H9 (cell line): ENCODE data around the gene KANSL3. TPM values are rescaled to one million over a fixed set of nuclear protein-coding genes. Genes with fewer than 3 reads are reported as not detected.

ENCODE experiments used
- DNase-seq: peaks from one replicate; pipeline ENCODE4 v3.0.0-alpha.2; 2017
- H2AFZ ChIP-seq: one replicate; pipeline ENCODE4 v1.6.1; 2013; ENCODE audit warnings: mild to moderate bottlenecking, low read length, control low read depth, moderate library complexity
- H2AK5ac ChIP-seq: 2 replicates; pipeline ENCODE4 v1.6.1; 2013; ENCODE audit warnings: low read length, control low read depth, mixed read lengths; ENCODE audit not compliant: insufficient read length
- H2BK120ac ChIP-seq: one replicate; pipeline ENCODE4 v1.6.1; 2013; ENCODE audit warnings: low read depth, mild to moderate bottlenecking, low read length, control low read depth, inconsistent platforms; ENCODE audit not compliant: poor library complexity, severe bottlenecking
- H2BK12ac ChIP-seq: 2 replicates; pipeline ENCODE4 v1.6.1; 2013; ENCODE audit warnings: low read length, control low read depth, mixed read lengths, low read depth; ENCODE audit not compliant: insufficient read length
- H2BK15ac ChIP-seq: 2 replicates; pipeline ENCODE4 v1.6.1; 2013; ENCODE audit warnings: low read depth, low read length, control low read depth
- H2BK20ac ChIP-seq: one replicate; pipeline ENCODE4 v1.6.1; 2013; ENCODE audit warnings: low read depth, mild to moderate bottlenecking, low read length, control low read depth, inconsistent platforms; ENCODE audit not compliant: poor library complexity, severe bottlenecking
- H2BK5ac ChIP-seq: 2 replicates; pipeline ENCODE4 v1.6.1; 2013; ENCODE audit warnings: low read length, control low read depth, mixed read lengths; ENCODE audit not compliant: insufficient read length
- H3K14ac ChIP-seq: 2 replicates; pipeline ENCODE4 v1.6.1; 2013; ENCODE audit warnings: low read length, control low read depth; ENCODE audit not compliant: insufficient read depth
- H3K18ac ChIP-seq: 2 replicates; pipeline ENCODE4 v1.6.1; 2013; ENCODE audit warnings: low read depth, mild to moderate bottlenecking, mixed read lengths, low read length, control low read depth; ENCODE audit not compliant: insufficient read length
- H3K23ac ChIP-seq: 2 replicates; pipeline ENCODE4 v1.6.1; 2013; ENCODE audit warnings: low read length, control low read depth, mixed read lengths, low read depth; ENCODE audit not compliant: insufficient read length
- H3K23me2 ChIP-seq: 2 replicates; pipeline ENCODE4 v1.6.1; 2013; ENCODE audit warnings: low read depth, mild to moderate bottlenecking, mixed read lengths, low read length, control low read depth; ENCODE audit not compliant: insufficient read length, poor library complexity, severe bottlenecking
- H3K27ac ChIP-seq: 2 replicates; pipeline ENCODE4 v1.5.1; 2013; ENCODE audit warnings: low read length, control low read depth, mixed read lengths, low read depth; ENCODE audit not compliant: insufficient read length
- H3K27me3 ChIP-seq: 2 replicates; pipeline ENCODE4 v1.6.1; 2013; ENCODE audit warnings: low read length, control low read depth, inconsistent platforms; ENCODE audit not compliant: insufficient read depth
- H3K4ac ChIP-seq: 2 replicates; pipeline ENCODE4 v1.6.1; 2013; ENCODE audit warnings: low read depth, mild to moderate bottlenecking, control low read depth, inconsistent platforms, low read length, moderate library complexity
- H3K4me1 ChIP-seq: 2 replicates; pipeline ENCODE4 v1.6.1; 2013; ENCODE audit warnings: low read length, control low read depth, inconsistent platforms; ENCODE audit not compliant: insufficient read depth
- H3K4me2 ChIP-seq: 2 replicates; pipeline ENCODE4 v1.6.1; 2013; ENCODE audit warnings: low read length, control low read depth, mixed read lengths; ENCODE audit not compliant: insufficient read length, insufficient read depth
- H3K56ac ChIP-seq: 2 replicates; pipeline ENCODE4 v1.6.1; 2013; ENCODE audit warnings: low read depth, mild to moderate bottlenecking, mixed read lengths, low read length, control low read depth; ENCODE audit not compliant: insufficient read length
- H3K79me1 ChIP-seq: 2 replicates; pipeline ENCODE4 v1.6.1; 2013; ENCODE audit warnings: low read depth, mild to moderate bottlenecking, moderate library complexity, low read length, control low read depth, inconsistent platforms; ENCODE audit not compliant: insufficient read depth, poor library complexity, severe bottlenecking
- H3K79me2 ChIP-seq: 2 replicates; pipeline ENCODE4 v1.6.1; 2013; ENCODE audit warnings: low read length, control low read depth, inconsistent platforms; ENCODE audit not compliant: insufficient read depth
- H3K9ac ChIP-seq: 2 replicates; pipeline ENCODE4 v1.6.1; 2013; ENCODE audit warnings: low read length, control low read depth, mixed read lengths; ENCODE audit not compliant: insufficient read length; ENCODE audit errors: extremely low read depth
- H3K9me3 ChIP-seq: one replicate; pipeline ENCODE4 v1.6.1; 2013; ENCODE audit warnings: low read depth, low read length, inconsistent platforms; ENCODE audit not compliant: control insufficient read depth
- H3T11ph ChIP-seq: one replicate; pipeline ENCODE4 v1.6.1; 2013; ENCODE audit warnings: mild to moderate bottlenecking, low read length, control low read depth, inconsistent platforms
- H4K20me1 ChIP-seq: one replicate; pipeline ENCODE4 v1.6.1; 2013; ENCODE audit not compliant: control insufficient read depth, insufficient read length, insufficient read depth
- H4K5ac ChIP-seq: 2 replicates; pipeline ENCODE4 v1.6.1; 2013; ENCODE audit warnings: low read depth, mild to moderate bottlenecking, mixed read lengths, low read length, control low read depth; ENCODE audit not compliant: insufficient read length
- H4K8ac ChIP-seq: replicated peaks from 2 replicates; pipeline ENCODE4 v1.6.1; 2013; ENCODE audit warnings: low read length, control low read depth, mixed read lengths, low read depth; ENCODE audit not compliant: insufficient read length
- H4K91ac ChIP-seq: 2 replicates; pipeline ENCODE4 v1.6.1; 2013; ENCODE audit warnings: low read depth, mild to moderate bottlenecking, moderate library complexity, mixed read lengths, low read length, control low read depth; ENCODE audit not compliant: insufficient read length
- H3K27ac Mint-ChIP-seq, 3 experiments: 2 replicates in 2 of 3; 3 replicates in 1 of 3; pipeline ENCODE4 v1.8.0; 2020 to 2021; ENCODE audit warnings: mixed read lengths in 3 of 3, mild to moderate bottlenecking in 1 of 3, moderate library complexity in 1 of 3
- H3K27me3 Mint-ChIP-seq: 2 replicates; pipeline ENCODE4 v1.8.0; 2021; ENCODE audit warnings: low read depth, mild to moderate bottlenecking, moderate library complexity, mixed read lengths
- H3K36me3 Mint-ChIP-seq, 3 experiments: 2 replicates in 2 of 3; 3 replicates in 1 of 3; pipeline ENCODE4 v1.8.0; 2020 to 2021; ENCODE audit warnings: low read depth in 3 of 3, mixed read lengths in 3 of 3; ENCODE audit not compliant: insufficient read depth in 1 of 3
- H3K4me1 Mint-ChIP-seq, 2 experiments: 2 replicates each; pipeline ENCODE4 v1.8.0; 2020; ENCODE audit warnings: mixed read lengths in 2 of 2
- H3K4me3 Mint-ChIP-seq, 2 experiments: 2 replicates in 1 of 2; 3 replicates in 1 of 2; pipeline ENCODE4 v1.8.0; 2020 to 2021; ENCODE audit warnings: mild to moderate bottlenecking in 2 of 2, mixed read lengths in 2 of 2, moderate library complexity in 1 of 2
- H3K9me3 Mint-ChIP-seq, 2 experiments: 2 replicates in 1 of 2; 3 replicates in 1 of 2; pipeline ENCODE4 v1.8.0; 2020; ENCODE audit warnings: mild to moderate bottlenecking in 2 of 2, mixed read lengths in 2 of 2, moderate library complexity in 1 of 2
- CTCF ChIP-seq: fragments of 200-600 bp; sonication (generic); conservative IDR thresholded peaks from 3 replicates; pipeline ENCODE4 v1.8.0; 2021; ENCODE audit warnings: antibody characterized with exemption, mild to moderate bottlenecking
- WGBS: extraction: QIAGEN DNeasy Blood & Tissue Kit; methylation state at CpG from one replicate; pipeline ENCODE4 v1.1.7; 2013; ENCODE audit warnings: missing lambda C conversion rate, low lambda C conversion rate, mixed read lengths; ENCODE audit not compliant: insufficient read length; ENCODE audit errors: extremely low coverage; 5-methylcytosine and 5-hydroxymethylcytosine counted together
- total RNA-seq: library from RNA; stranded (reverse); gene quantifications from 2 replicates; pipeline ENCODE4 v1.2.1, GENCODE V29; 2021

The KANSL3 gene
- total RNA-seq, 1 experiment from 2014 or later: 35.7 TPM

- Histone ChIP-seq H3K23ac (no peak overlapping the region), H3K79me2 (no peaks in the 10 kb centered on the region), H3K18ac (no peak overlapping the region), H4K20me1 (no peaks in the 10 kb centered on the region), H4K91ac (no peak overlapping the region), H3K27me3 (no peaks in the 10 kb centered on the region), H2BK20ac (no peak overlapping the region), H3K9ac (no peak overlapping the region), H3K9me3 (no peaks in the 10 kb centered on the region), H2BK12ac (no peak overlapping the region), H3K4ac (no peak overlapping the region), H4K8ac (no peak overlapping the region), H3K23me2 (no peaks in the 10 kb centered on the region), H3K4me1 (no peaks in the 10 kb centered on the region), H2BK120ac (no peak overlapping the region), H3K14ac (no peak overlapping the region), H3K4me2 (no peak overlapping the region), H2BK15ac (no peak overlapping the region), H3K79me1 (no peaks in the 10 kb centered on the region), H3K27ac (no peak overlapping the region), H2AK5ac (no peak overlapping the region), H3K56ac (no peak overlapping the region), H2BK5ac (no peak overlapping the region), H2AFZ (no peak overlapping the region), H4K5ac (no peak overlapping the region), H3T11ph (no peak overlapping the region)
- no peak for TF ChIP-seq CTCF
- no peaks in the 10 kb centered on the region for H3K36me3 Mint-ChIP-seq
- DNase-seq: no peak
- 0 out of 7 replicates have a peak overlapping the region, but pooled peaks of 1 of the 3 experiments have one; percentile 37 for H3K27ac Mint-ChIP-seq
- H3K4me3 Mint-ChIP-seq: no peak overlapping the region
- no CpG with 5 or more reads among the region's 16 CpGs for WGBS
- H3K4me1 Mint-ChIP-seq: peaks cover 7 to 17% of the 10 kb centered on the region in 2 experiments
- H3K27me3 Mint-ChIP-seq: no peaks in the 10 kb centered on the region; the same call in 1 of the 2 replicates
- H3K9me3 Mint-ChIP-seq: no peaks in the 10 kb centered on the region
Measured at GRCh38 chr2:96684883-96685576, 46.9 kb upstream of the KANSL3 start.
